IPS DF 19.7 (cell line): ENCODE results near the gene GPC5.

Experiments used
- DNase-seq: peaks from one replicate; pipeline ENCODE4 v3.0.0-alpha.2; 2013; ENCODE audit warnings: low read depth, low spot score

The GPC5 gene

DNA sequence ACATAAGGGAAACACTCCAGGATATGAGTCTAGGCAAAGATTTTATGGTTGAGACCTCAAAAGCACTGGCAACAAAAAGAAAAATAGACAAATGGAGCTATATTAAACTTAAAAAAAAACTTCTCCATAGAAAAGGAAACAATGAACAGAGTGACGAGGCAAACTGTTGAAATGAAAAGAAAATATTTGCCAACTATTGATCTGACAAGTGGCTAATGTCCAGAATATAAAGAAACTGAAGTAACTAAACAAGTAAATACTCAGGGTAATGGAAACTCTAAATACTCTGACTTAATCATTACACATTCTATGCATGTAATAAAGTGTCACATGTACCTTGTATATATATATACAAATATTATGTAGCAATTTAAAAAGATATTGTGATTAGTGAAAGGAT, 562.5 kb downstream of the GPC5 start:
- DNase-seq: no peak

GRCh38 chr13:91962946-91963345, 564.5 kb downstream of the GPC5 start:
- DNase-seq: no peak

- no peak for DNase-seq
Observed at GRCh38 chr13:91965511-91965910, 567.1 kb downstream of the GPC5 start.

DNA sequence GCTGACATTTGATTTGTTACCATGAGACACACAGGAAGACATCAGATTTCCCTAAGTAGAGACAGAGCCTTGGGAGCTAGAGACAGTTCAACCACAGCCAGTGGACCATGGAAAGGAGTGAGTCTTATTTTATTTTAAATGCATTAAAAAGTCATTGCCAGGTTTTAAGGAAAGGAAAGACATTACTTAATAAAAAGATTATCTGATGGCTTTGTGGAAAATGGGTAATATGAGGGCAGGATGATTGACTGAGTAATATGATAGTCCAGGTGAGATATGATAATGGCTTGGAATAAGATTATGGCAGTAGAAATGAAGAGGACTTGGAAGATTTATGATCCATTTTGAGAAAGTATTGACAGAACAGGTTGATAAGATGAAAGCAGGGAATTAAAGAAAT, 580.1 kb downstream of the GPC5 start:
- DNase-seq: no peak

- no peak for DNase-seq
Observed at GRCh38 chr13:91986761-91987483, 588.5 kb downstream of the GPC5 start.

GRCh38 chr13:91988331-91988730, 589.9 kb downstream of the GPC5 start:
- DNase-seq: no peak

- no peak for DNase-seq
Observed at GRCh38 chr13:92012787-92013186, 614.4 kb downstream of the GPC5 start.

DNA sequence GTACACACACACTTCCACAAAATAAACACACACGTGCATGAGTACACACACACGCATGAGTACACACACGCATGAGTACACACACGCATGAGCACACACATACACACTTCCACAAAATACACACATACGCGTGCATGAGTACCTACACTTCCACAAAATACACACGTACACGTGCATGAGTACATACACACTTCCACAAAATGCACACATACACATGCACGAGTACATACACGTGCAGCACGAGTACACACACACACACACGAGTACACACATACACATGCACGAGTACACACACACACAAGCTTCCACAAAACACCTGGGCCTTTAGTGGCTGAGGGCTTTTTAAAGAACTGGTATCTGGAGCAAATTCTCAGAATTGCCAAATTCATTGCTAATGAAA, 619.3 kb downstream of the GPC5 start:
- no peak for DNase-seq

DNA sequence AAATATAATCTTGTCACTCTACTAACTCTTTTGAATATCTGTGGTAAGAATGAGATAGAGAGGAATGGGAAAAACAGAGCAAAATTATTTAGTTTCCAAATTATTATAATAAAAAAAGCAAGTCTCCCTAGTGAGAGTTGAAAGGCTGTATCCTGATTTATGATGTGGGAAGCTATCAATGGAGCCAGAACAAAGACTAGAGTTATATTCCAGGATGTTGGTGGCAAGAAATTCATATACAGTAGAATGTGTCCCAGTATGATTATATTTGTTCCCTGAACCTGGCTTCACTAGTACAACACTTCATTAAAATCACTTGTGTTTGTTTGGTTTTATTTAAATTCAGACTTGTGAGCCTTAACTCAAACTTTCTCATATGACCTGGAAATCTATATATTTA, 630.3 kb downstream of the GPC5 start:
- DNase-seq: no peak

GRCh38 chr13:92029641-92030040, 631.2 kb downstream of the GPC5 start:
- no peak for DNase-seq

DNA sequence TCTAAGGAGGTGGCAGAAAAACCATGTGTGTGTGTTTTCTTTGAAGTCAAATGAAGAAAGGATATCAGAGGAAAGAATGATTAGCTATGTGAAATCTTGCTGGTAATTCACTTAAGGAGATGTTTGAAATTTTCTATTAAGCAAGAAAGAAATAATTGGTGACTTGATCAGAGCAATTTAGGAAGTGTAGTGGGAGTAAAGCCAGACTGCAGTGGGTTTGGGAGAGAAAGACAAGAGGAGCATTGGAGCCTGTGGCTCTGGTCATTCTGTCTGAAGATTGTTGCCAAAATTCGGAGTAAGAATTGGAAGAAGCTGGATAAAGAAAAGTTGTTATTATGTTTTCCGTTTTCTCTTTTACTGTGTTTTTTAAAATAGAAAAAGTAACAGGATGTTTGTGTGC, 640.5 kb downstream of the GPC5 start:
- DNase-seq: no peak

GRCh38 chr13:92042522-92042921, 644.1 kb downstream of the GPC5 start:
- no peak for DNase-seq

- DNase-seq: no peak
Observed at GRCh38 chr13:92044351-92044750, 645.9 kb downstream of the GPC5 start.

DNA sequence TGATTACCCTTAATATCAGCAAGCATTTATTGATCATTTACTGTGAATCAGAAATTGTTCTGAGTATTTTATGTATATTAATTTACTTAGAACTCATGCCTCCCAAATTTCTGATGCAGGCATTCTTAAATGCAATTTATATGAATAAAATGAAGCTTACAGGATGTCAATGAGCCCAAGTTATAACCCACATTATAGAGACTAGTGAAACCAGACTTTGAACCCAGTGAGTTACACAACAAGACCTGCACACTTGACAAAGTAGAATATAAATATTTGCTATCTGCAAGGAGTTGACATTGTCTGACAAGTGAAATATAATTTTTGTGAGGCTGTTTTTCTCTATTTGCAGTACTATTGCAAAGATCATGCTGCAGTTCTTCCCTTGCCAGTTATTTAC, 656.0 kb downstream of the GPC5 start:
- DNase-seq: no peak

DNA sequence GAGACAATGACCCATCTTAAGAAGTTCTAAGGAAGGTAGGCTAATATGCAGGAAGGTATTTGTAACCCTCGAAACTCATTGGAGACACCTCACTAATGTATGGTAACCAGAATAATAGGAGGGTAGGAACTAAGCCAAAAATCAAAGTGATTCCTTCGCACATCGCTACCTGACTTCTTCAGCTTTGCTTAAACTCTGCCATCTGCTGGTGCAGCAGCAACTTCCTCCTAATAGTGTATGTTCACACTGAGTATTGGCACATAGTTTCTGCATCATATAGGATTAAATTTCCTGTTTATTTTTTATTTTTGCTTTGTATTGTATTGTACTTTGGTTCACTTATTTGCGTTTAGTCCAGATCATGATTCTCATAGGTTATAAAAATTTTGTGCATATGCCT, 676.2 kb downstream of the GPC5 start:
- no peak for DNase-seq

GRCh38 chr13:92097337-92097903, 699.0 kb downstream of the GPC5 start:
- DNase-seq: no peak

- DNase-seq: no peak
Observed at GRCh38 chr13:92101801-92102200, 703.4 kb downstream of the GPC5 start.

DNA sequence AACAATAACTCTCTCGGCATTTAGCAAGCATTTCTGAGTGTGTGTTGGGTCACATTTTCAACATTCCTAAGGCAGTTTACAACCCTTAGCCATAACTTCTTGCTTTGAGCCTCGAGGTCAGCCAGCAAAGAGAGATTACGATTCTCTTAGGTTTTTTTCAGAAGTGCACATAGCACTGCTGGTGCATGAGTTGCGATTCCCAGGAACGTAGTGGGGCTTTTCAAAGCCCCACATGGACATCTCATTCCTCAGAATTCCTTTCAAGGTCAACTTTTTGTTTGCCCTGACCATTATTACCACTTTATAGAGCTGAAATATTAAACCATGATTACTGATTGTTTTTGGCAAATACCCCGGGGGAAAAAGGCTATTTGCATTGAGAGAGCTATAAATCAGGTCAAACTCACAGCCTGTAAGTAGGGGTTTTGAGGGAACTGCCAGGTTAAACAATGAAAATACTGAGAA, 705.3 kb downstream of the GPC5 start:
- DNase-seq: no peak

DNA sequence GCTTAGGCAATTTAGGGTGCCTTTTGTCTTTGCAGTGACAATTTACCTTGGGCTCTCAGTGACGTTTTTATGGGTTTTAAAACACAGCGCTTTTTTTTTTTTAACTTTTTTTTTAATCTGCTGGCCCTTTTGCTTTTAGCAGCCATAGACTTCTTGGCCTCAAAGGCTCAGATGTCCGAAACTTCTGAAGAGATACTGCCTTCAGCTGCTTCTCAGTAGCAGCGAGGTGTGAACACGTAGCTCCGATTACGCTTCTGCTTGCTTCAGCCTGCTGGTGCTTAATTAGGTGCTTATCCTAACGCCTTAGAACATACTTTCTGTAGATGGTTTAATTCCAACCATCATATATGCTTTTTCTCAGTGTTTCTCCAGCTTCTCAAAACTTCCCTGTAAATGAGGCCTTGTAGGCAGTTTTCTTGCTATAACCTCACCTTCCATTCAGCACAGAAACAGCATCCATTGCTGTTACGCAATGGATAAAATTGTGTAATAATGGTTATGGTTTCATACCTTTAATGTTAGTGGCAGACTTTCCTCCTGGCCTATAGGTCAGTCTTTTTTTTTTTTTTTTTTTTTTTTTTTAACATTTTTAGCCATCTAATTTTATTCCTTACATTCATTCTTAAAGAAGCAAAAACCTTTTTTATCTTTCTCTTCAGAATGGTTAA, 723.9 kb downstream of the GPC5 start:
- DNase-seq: no peak

DNA sequence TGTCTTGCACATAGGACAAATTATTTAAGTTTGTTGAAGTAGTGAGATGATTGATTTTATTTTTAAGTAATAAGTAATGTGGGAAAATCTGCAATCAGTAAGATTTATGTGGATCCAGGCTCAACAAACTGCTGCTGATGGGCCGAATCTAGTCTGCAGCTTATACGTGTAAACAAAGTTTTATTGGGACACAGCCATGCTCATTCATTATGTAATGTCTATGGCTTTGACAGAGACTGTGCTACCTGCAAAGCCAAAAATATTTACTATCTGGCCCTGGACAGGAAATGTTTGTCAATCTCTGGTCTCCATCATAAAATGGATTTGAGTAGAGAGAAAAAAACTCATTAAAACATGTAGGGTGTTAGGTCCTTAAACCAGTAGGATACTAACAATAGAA, 728.0 kb downstream of the GPC5 start:
- no peak for DNase-seq

- DNase-seq: no peak
Observed at GRCh38 chr13:92135509-92135908, 737.1 kb downstream of the GPC5 start.

DNA sequence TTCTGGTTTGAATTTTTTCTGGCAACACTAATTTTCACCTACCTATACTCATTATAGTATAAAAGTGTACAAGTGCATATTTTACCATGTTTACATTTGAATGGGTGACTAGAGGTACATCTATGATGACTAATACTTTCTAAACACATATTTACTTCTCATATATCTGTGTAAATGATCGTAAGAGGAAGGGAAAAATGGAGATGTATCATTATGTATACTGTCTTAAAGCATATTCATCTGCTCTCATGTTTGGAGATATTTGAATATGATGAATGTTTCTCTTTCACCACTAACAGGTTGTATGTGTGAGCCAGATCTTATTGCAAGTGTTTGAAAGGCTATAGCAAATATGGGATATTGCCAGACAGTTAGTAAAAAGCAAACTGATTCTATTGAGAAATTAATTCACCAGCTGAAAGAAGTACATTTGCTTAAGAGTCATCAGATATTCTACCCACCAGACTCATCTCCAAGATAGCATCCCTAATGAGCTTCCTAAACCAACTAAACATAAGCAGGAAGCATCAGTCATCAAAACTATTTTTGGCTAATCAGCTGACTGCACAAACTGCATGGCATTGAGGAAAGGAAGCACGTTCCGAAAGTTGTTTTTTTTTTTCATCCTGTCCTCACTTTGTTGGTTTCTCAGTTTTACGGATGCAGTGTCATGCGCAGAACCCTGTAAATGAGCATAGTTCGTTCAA, 738.2 kb downstream of the GPC5 start:
- DNase-seq: no peak
